ENCODE results near the gene KLHDC1. TPM values are rescaled to one million over a fixed set of nuclear protein-coding genes. Genes with fewer than 3 reads are reported as not detected.
A peak's percentile ranks its signal among the peaks of the same experiment; 100 is the strongest.

KLHDC1 gene
- total RNA-seq, 2 experiments from 2014 or later: 0.25 TPM; not detected in 1

DNA sequence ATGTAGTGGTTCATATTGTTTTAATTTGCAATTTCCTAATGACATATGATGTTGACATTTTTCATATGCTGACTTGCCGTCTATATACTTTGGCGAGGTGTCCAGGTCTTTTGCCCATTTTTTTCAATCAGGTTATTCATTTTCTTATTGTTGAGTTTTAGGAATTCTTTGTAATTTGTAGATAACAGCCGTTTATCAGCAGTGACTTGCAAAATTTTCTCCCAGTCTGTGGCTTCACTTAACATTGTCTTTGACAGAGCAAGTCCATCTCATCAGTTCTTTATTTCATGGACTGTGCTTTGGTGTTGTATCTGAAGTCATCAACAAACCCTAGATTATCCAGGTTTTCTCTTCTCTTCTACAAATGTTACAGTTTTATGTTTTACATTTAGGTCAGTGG lies 62.5 kb downstream of the KLHDC1 start:
- Histone ChIP-seq H3K4me2 (ENCODE audit: low read length) (no peak overlapping the region), H3K36me3 (ENCODE audit: insufficient read depth, low read length) (no peaks in the 10 kb centered on the region), H3K9me2 (ENCODE audit: insufficient read depth, low read length) (no peaks in the 10 kb centered on the region), H3K9me3 (ENCODE audit: low read length) (no peaks in the 10 kb centered on the region), H3K79me2 (ENCODE audit: insufficient read depth, low read depth, low read length) (no peaks in the 10 kb centered on the region), H3K27ac (ENCODE audit: low read depth, low read length, poor library complexity, severe bottlenecking) (no peak overlapping the region), H2AFZ (ENCODE audit: low read length) (no peak overlapping the region), H4K20me1 (ENCODE audit: insufficient read depth, low read length) (no peaks in the 10 kb centered on the region), H3K4me1 (ENCODE audit: insufficient read depth, low read length, poor library complexity, severe bottlenecking) (no peaks in the 10 kb centered on the region), H3K4me3 (ENCODE audit: low read depth, low read length, poor library complexity, severe bottlenecking) (no peak overlapping the region)
- TF ChIP-seq CTCF (conservative IDR thresholded peaks at IDR 0.05; ENCODE audit: low read length): no peak
- no peak for TF ChIP-seq EZH2phosphoT487 (IDR thresholded peaks at IDR 0.05; ENCODE audit: borderline replicate concordance, low read depth, low read length)
- no peak for DNase-seq (ENCODE audit: low spot score)
- BruUV-seq (replicated peaks): no TSS peak
- ChIA-PET POLR2A (no interaction called here), CTCF (ENCODE audit: unreplicated experiment) (no interaction called here)
- intact Hi-C loops (cut with micrococcal nuclease; ENCODE audit: unreplicated experiment): no loop called here

GRCh38 chr14:49761839-49762551 lies 69.1 kb downstream of the KLHDC1 start:
- Histone ChIP-seq H3K4me1 (ENCODE audit: insufficient read depth, low read length, poor library complexity, severe bottlenecking) (peaks cover 9% of the 10 kb centered on the region), H3K4me3 (ENCODE audit: low read depth, low read length, poor library complexity, severe bottlenecking) (no peak overlapping the region), H3K9me3 (ENCODE audit: low read length) (no peaks in the 10 kb centered on the region), H3K79me2 (ENCODE audit: insufficient read depth, low read depth, low read length) (no peaks in the 10 kb centered on the region), H2AFZ (ENCODE audit: low read length) (no peak overlapping the region), H3K27ac (ENCODE audit: low read depth, low read length, poor library complexity, severe bottlenecking) (no peak overlapping the region), H3K36me3 (ENCODE audit: insufficient read depth, low read length) (no peaks in the 10 kb centered on the region), H4K20me1 (ENCODE audit: insufficient read depth, low read length) (no peaks in the 10 kb centered on the region), H3K4me2 (ENCODE audit: low read length) (no peak overlapping the region), H3K9me2 (ENCODE audit: insufficient read depth, low read length) (no peaks in the 10 kb centered on the region)
- BruUV-seq (replicated peaks): no TSS peak
- TF ChIP-seq CTCF (conservative IDR thresholded peaks at IDR 0.05; ENCODE audit: low read length) (no peak), EZH2phosphoT487 (IDR thresholded peaks at IDR 0.05; ENCODE audit: borderline replicate concordance, low read depth, low read length) (no peak)
- DNase-seq (ENCODE audit: low spot score): no peak
- CTCF ChIA-PET (ENCODE audit: unreplicated experiment): no interaction called here
- intact Hi-C loops (cut with micrococcal nuclease; ENCODE audit: unreplicated experiment): loop anchor here (10.0 kb wide), 1 partner anchor 297 kb away; no protein-coding TSS in a partner anchor
- POLR2A ChIA-PET: interaction anchor here (0.6 kb wide), 1 partner anchor 177 kb away, joined by 3 read pairs; no protein-coding TSS in a partner anchor

- H3K4me3 ChIP-seq (ENCODE audit: low read depth, low read length, poor library complexity, severe bottlenecking): peak overlapping the region; percentile 73
- no peak for TF ChIP-seq EZH2phosphoT487 (IDR thresholded peaks at IDR 0.05; ENCODE audit: borderline replicate concordance, low read depth, low read length)
- TF ChIP-seq CTCF (conservative IDR thresholded peaks at IDR 0.05; ENCODE audit: low read length): no peak
- DNase-seq (ENCODE audit: low spot score): peak; percentile 21
- BruUV-seq (replicated peaks): no TSS peak
- intact Hi-C loops (cut with micrococcal nuclease; ENCODE audit: unreplicated experiment): loop anchor here (5.0 to 10.0 kb wide), 3 partner anchors 170 to 350 kb away; partner anchors contain the start of genes LRR1 and VCPKMT
- H2AFZ ChIP-seq (ENCODE audit: low read length): peak overlapping the region; percentile 83
- ChIA-PET CTCF (ENCODE audit: unreplicated experiment) (interaction anchor here (0.6 kb wide), 4 partner anchors 24 to 890 kb away, joined by 3 to 9 read pairs (median 4); no protein-coding TSS in a partner anchor), POLR2A (interaction anchor here (0.6 to 2.0 kb wide), 11 partner anchors 17 to 364 kb away, joined by 3 to 7 read pairs (median 3); partner anchors contain the start of genes MGAT2 and RPL36AL)
- peak overlapping the region; percentile 78 for H3K27ac ChIP-seq (ENCODE audit: low read depth, low read length, poor library complexity, severe bottlenecking)
- H3K4me1 ChIP-seq (ENCODE audit: insufficient read depth, low read length, poor library complexity, severe bottlenecking): peaks cover 35% of the 10 kb centered on the region
- H3K79me2 ChIP-seq (ENCODE audit: insufficient read depth, low read depth, low read length): peaks cover 22% of the 10 kb centered on the region
- peaks cover 7% of the 10 kb centered on the region; the same call in 1 of the 2 replicates for H4K20me1 ChIP-seq (ENCODE audit: insufficient read depth, low read length)
- no peaks in the 10 kb centered on the region for H3K9me2 ChIP-seq (ENCODE audit: insufficient read depth, low read length)
- H3K9me3 ChIP-seq (ENCODE audit: low read length): no peaks in the 10 kb centered on the region
- H3K36me3 ChIP-seq (ENCODE audit: insufficient read depth, low read length): peaks cover 4% of the 10 kb centered on the region; the same call in 1 of the 2 replicates
- H3K4me2 ChIP-seq (ENCODE audit: low read length): peak overlapping the region; percentile 94
Observed at GRCh38 chr14:49766839-49767238, 73.9 kb downstream of the KLHDC1 start.
